Superior temporal gyrus (tissue), 1 donor: ENCODE results near the gene AKAP1.
"Not testable (repeated sequence)": the region's sequence is repeated elsewhere in the genome, so short reads cannot be mapped to it uniquely, and the experiment has no call there.

Experiments used
- DNase-seq: peaks from one replicate; pipeline ENCODE4 v3.0.0-alpha.2; 2016; ENCODE audit errors: extremely low spot score

The AKAP1 gene

GRCh38 chr17:57075193-57075592 lies 9.9 kb upstream of the AKAP1 start:
- DNase-seq = no peak

- DNase-seq = no peak
These were observed 9.3 kb upstream of the AKAP1 start for GRCh38 chr17:57075785-57076184.

- no peak for DNase-seq
These were observed 8.0 kb upstream of the AKAP1 start for GRCh38 chr17:57077000-57077399.

DNA sequence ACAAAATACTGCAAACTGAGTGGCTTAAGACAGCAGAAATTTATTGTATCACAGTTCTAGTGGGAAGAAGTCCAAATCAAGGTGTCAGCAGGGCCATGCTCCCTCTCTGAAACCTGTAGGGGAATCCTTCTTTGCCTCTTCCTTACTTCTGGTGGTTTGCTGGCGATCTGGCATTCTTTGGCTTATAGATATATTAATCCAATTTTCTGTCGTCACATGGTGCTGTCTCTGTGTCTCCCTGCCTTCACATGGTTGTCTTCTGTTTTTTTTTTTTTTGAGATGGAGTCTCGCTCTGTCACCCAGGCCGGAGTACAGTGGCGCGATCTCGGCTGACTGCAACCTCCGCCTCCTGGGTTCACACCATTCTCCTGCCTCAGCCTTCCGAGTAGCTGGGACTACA lies 6.8 kb upstream of the AKAP1 start:
- DNase-seq = no peak

- DNase-seq = no peak
These were observed 4.3 kb upstream of the AKAP1 start for GRCh38 chr17:57080718-57081117.

DNA sequence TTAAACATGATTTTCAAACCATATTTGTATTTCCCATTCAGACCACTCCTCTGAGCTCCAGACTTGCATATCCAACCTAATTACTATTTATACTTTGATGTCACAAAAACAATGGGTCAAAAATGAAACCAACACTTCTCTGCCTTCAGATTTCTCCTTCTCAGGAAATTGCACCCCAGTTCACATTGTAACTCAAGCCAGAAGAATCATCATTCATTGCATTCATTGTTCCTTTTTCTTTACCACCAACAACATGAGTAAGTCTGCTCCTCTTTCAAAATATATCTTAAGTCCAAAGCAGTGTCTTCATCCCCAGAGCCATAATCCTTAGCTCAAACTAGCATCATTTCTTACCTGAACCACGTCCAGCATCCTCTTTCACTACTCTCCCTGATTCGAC lies 2.6 kb upstream of the AKAP1 start:
- no peak for DNase-seq

- peak; percentile 75 for DNase-seq
These were observed 665 bp upstream of the AKAP1 start for GRCh38 chr17:57084361-57084801.

- no peak for DNase-seq
These were observed 512 bp downstream of the AKAP1 start for GRCh38 chr17:57085448-57086068.

GRCh38 chr17:57086069-57086930 lies 1.3 kb downstream of the AKAP1 start:
- DNase-seq = peak; percentile 56

DNA sequence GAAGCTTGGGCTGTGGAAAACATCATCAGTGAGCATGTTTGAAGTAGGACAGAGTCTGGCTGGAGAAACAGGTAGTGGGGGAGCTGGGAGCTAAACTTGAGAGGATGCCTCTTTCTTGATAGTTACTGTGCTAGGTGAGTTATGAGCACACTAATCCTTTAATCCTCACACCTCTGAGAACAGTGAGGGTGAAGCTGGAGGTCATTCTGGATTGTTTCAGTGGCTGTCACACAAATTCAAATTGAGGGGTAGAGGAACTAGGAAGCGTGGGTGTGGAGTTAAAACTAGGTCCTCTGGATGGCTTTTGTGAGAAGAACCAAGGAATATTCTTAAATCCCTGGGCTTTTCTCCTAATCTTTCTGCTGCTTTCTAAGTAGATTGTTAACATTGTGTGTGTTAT lies 3.3 kb downstream of the AKAP1 start:
- DNase-seq = no peak

- no peak for DNase-seq
These were observed 4.3 kb downstream of the AKAP1 start for GRCh38 chr17:57089391-57089790.

DNA sequence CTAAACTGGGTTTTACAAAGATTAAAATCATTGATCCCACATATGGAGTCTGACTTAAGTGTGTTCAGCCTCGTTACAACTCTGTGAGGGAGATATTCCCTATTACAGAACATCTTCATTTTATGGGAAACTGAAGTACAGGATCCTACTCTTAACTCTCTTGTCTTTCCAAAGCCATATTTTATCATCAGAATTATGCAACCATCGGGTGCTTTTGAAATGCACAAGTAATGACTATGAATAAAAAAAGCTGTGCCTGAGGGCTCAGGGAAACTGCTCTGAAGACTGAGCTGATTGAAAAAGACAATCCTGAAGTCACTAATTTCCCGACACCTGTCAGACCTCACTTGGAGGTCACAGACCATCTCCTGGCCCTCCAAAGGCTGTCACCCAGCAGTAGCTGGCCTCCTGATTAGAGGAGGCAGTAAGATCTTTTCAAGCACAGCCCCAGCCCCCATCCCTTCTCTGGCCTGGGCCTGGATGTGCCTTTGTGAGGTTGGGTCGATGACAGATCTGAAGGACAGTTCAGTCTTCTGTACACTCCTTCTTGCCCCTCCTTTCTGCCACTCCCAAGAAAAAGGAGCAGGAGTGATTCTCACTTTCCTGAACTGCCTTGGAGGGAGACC lies 5.6 kb downstream of the AKAP1 start:
- no peak for DNase-seq

- no peak for DNase-seq
These were observed 6.2 kb downstream of the AKAP1 start for GRCh38 chr17:57091186-57091618.

- no peak for DNase-seq
These were observed 7.1 kb downstream of the AKAP1 start for GRCh38 chr17:57092171-57092570.

GRCh38 chr17:57092779-57093178 lies 7.7 kb downstream of the AKAP1 start:
- no peak for DNase-seq

GRCh38 chr17:57096472-57097202 lies 11.6 kb downstream of the AKAP1 start:
- DNase-seq = no peak

GRCh38 chr17:57097832-57098421 lies 12.9 kb downstream of the AKAP1 start:
- no peak for DNase-seq

GRCh38 chr17:57099165-57099564 lies 14.1 kb downstream of the AKAP1 start:
- DNase-seq = no peak

DNA sequence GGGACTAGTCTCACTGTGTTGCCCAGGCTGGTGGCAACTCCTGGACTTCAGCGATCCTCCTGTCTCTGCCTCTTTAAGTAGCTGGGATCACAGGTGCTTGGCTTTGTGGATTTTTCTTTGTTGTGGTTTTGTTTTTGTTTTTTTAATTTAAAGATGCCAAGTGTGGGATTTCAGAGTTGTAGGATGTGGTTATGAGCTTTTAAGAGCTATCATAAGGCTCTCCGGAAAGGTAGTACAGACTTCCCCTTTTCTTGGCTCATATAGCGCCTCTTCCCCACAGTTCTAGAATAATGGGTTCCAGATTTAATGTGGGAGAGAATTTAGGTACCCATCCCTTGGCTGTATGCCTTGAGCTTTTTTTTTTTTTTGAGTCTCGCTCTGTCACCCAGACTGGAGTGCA lies 17.1 kb downstream of the AKAP1 start:
- DNase-seq = no peak

- not testable (repeated sequence) for DNase-seq
These were observed 17.6 kb downstream of the AKAP1 start for GRCh38 chr17:57102660-57103059.

DNA sequence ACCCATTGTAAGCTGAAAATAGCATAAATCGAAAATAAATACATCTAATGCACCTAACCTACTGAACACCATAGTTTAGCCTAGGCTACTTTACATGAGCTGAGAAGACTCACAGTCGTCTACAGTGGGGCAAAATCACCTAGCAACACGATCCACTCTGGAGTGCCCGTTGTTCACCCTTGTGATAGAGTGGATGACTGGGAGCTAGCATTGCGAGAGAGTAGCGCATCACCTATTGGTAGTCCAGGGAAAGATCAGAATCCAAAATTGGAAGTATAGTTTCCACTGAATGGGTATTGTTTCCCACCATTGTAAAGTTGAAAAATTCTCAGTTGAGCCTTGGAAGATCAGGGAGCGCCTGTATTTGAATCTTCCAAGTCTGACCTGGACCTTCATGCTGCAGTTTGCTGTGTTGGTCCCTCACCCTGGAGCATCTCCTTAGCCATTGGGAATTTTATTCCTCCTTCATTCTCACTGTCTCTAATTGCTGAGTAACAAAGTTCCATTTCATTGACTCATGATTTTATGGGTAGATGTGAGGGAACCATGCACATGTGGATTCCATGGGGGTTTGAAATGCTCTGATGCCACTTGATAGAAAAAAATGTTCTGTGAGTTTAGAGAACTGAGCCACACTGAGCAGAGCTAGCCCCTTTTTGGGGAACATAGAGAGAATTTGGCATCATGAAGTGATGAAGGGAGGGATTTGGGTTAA lies 19.6 kb downstream of the AKAP1 start:
- DNase-seq = no peak
